Measurements from ENCODE around the gene TMEM245. TPM values are rescaled to one million over a fixed set of nuclear protein-coding genes. Genes with fewer than 3 reads are reported as not detected.

TMEM245 gene
- polyA plus RNA-seq, 2 of the 4 experiments (the other 2 are of a cell fraction): 44.9 to 88.9 TPM

GRCh38 chr9:109097146-109097545, 22.6 kb downstream of the TMEM245 start:
- no peaks in the 10 kb centered on the region for H3K9me3 ChIP-seq
- H3K4me1 ChIP-seq: peaks cover 68% of the 10 kb centered on the region
- no peak for TF ChIP-seq BHLHE40 (IDR thresholded peaks at IDR 0.05; ENCODE audit: low read depth, low read length)
- TF ChIP-seq ATOH8 (CRISPR knock-in tag; IDR thresholded peaks at IDR 0.05; ENCODE audit: low read depth): no peak
- TF ChIP-seq RFX5 (IDR thresholded peaks at IDR 0.05): no peak
- no peak for TF ChIP-seq KDM5A (IDR thresholded peaks at IDR 0.05)
- FAIRE-seq: no peak
- DNase-seq (ENCODE audit: low read depth in 1 of 2, low spot score in 1 of 2): no peak
- no peak overlapping the region for H3K4me3 ChIP-seq
- ChIA-PET POLR2A (interaction anchor here (0.8 kb wide), 1 partner anchor 23 kb away, joined by 3 read pairs; the partner anchor contains the start of gene TMEM245), CTCF (interaction anchor here (0.8 to 0.9 kb wide), 2 partner anchors 147 to 248 kb away, joined by 3 read pairs; no protein-coding TSS in a partner anchor)
- no peak for ATAC-seq
- peak overlapping the region; percentile 79 to 85; a peak in 5 of 6 replicates for H3K27ac ChIP-seq
- H3K4me2 ChIP-seq: no peak overlapping the region
- WGBS (ENCODE audit: missing lambda C conversion rate): 96% methylated on average over 4 of the region's 4 CpGs

GRCh38 chr9:109095321-109095720, 24.4 kb downstream of the TMEM245 start:
- ChIA-PET POLR2A (no interaction called here), CTCF (no interaction called here)
- Histone ChIP-seq H3K9me3 (no peaks in the 10 kb centered on the region), H3K27ac (no peak overlapping the region), H3K4me1 (peaks cover 50% of the 10 kb centered on the region), H3K4me2 (no peak overlapping the region), H3K4me3 (no peak overlapping the region)
- 79% methylated on average over 3 of the region's 3 CpGs for WGBS (ENCODE audit: missing lambda C conversion rate)
- no peak for FAIRE-seq
- DNase-seq (ENCODE audit: low read depth in 1 of 2, low spot score in 1 of 2): no peak
- TF ChIP-seq KDM5A (IDR thresholded peaks at IDR 0.05) (no peak), RNF2 (IDR thresholded peaks at IDR 0.05; ENCODE audit: borderline replicate concordance, low read depth) (no peak), HOXB5 (CRISPR knock-in tag; IDR thresholded peaks at IDR 0.05) (no peak), RAD21 (conservative IDR thresholded peaks at IDR 0.05 in 1 of 2, IDR thresholded peaks at IDR 0.05 in 1 of 2) (no peak), PBX3 (IDR thresholded peaks at IDR 0.05) (no peak), SMC3 (IDR thresholded peaks at IDR 0.05) (no peak), NR3C1 (IDR thresholded peaks at IDR 0.05) (no peak), POLR2A (IDR thresholded peaks at IDR 0.05; ENCODE audit: low read length) (no peak), KDM1A (IDR thresholded peaks at IDR 0.05; ENCODE audit: low read depth) (no peak), MYC (IDR thresholded peaks at IDR 0.05; ENCODE audit: borderline replicate concordance, low read length) (no peak), POLR2AphosphoS2 (conservative IDR thresholded peaks at IDR 0.05; ENCODE audit: low read length) (no peak), ZC3H11A (IDR thresholded peaks at IDR 0.05) (no peak), RARB (CRISPR knock-in tag; IDR thresholded peaks at IDR 0.05) (no peak), BHLHE40 (IDR thresholded peaks at IDR 0.05; ENCODE audit: low read depth, low read length) (no peak), ZFP36 (IDR thresholded peaks at IDR 0.05; ENCODE audit: borderline replicate concordance, partially characterized antibody) (no peak), JUNB (IDR thresholded peaks at IDR 0.05) (no peak)
- ATAC-seq: no peak

- CTCF ChIA-PET: interaction anchor here (0.7 kb wide), 1 partner anchor 14 kb away, joined by 3 read pairs; no protein-coding TSS in a partner anchor
- TF ChIP-seq EP300 (IDR thresholded peaks at IDR 0.05) (no peak), CHD4 (IDR thresholded peaks at IDR 0.05; ENCODE audit: borderline replicate concordance) (no peak), BHLHE40 (IDR thresholded peaks at IDR 0.05; ENCODE audit: low read depth, low read length) (no peak), HES2 (IDR thresholded peaks at IDR 0.05) (no peak), HOXB5 (CRISPR knock-in tag; IDR thresholded peaks at IDR 0.05) (no peak), CEBPB (IDR thresholded peaks at IDR 0.05) (no peak), HOXA7 (CRISPR knock-in tag; IDR thresholded peaks at IDR 0.05) (no peak), EHF (CRISPR knock-in tag; IDR thresholded peaks at IDR 0.05) (no peak), ZC3H11A (IDR thresholded peaks at IDR 0.05) (no peak), HDAC2 (IDR thresholded peaks at IDR 0.05) (no peak), RFX5 (IDR thresholded peaks at IDR 0.05) (no peak), CBX8 (IDR thresholded peaks at IDR 0.05) (no peak)
- WGBS (ENCODE audit: missing lambda C conversion rate): 94% methylated on average over 6 of the region's 6 CpGs
- H3K9me3 ChIP-seq: no peaks in the 10 kb centered on the region
- no peak for DNase-seq (ENCODE audit: low read depth in 1 of 2, low spot score in 1 of 2)
- POLR2A ChIA-PET: no interaction called here
- H3K4me1 ChIP-seq: peaks cover 40% of the 10 kb centered on the region
- no peak overlapping the region for H3K4me3 ChIP-seq
- no peak overlapping the region for H3K4me2 ChIP-seq
- no peak for ATAC-seq
- 0 out of 6 replicates have a peak overlapping the region, but pooled peaks of 1 of the 2 experiments have one; percentile 2 for H3K27ac ChIP-seq
- FAIRE-seq: no peak
Observed at GRCh38 chr9:109094268-109094667, 25.5 kb downstream of the TMEM245 start.
